SKM-1 treated with dmso at 0.1 percent for 144 hours (cell line): ENCODE data around the gene CHURC1.

Experiments used
- DNase-seq: peaks from one replicate; lab custom pipeline; 2025; ENCODE audit not compliant: unreplicated experiment; lab: John Stamatoyannopoulos, UW

The CHURC1 gene

DNA sequence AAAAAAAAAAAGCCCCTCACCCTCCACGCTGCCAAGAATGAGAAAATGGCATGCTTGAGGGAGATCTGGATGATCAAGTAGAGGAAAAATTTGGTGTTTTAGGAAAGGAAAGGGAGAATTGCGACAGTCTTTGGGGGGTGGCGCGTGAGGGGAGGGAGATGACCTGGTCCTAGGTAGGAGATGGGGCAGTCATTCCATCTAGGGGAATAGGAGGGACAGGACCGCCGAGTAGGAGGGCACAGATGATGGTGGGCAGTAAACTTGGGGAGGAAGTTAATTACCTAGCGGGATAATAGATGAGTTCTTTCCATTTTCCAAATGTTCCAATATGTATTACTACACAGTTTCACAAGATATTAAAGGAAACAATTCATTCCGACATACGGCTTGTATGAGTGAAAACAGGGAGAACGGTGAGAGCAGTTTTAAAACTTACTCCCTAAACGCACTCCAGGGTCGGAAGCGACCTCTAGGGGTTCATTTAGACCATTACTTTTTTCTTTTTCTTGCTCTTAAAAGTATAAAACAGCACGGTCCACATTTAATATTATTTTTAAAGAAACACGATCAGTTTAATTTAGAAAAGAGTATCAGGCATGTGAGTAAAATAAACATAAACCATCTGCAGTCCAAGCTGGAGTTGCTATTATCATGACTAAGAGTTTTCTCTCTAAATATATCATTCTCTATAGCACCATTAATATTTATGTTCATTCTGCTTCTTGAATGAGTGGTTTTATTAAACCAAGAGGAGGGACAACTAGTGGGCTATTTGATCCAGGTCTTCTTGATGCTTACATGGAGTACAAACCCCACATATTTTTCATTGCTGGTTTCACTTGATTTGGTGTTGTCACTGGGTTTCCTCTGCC is 69.4 kb downstream of the CHURC1 start:
- DNase-seq, result peak; percentile 18
